LNCaP clone FGC (cell line): ENCODE data around the gene PATE2.

Source experiments
- DNase-seq: peaks from one replicate; pipeline ENCODE4 v3.0.0-alpha.2; 2011; ENCODE audit warnings: low read depth
- H3K4me3 ChIP-seq: 2 replicates; pipeline ENCODE4 v1.5.1; 2011; ENCODE audit warnings: mild to moderate bottlenecking, low read depth, low read length, control low read depth
- TF ChIP-seq, protein P1 (sequence below): IDR thresholded peaks from 2 replicates; pipeline ENCODE4 v1.5.1; 2012; ENCODE audit warnings: mild to moderate bottlenecking; ENCODE audit not compliant: control insufficient read depth, insufficient read depth; ENCODE audit errors: extremely low read depth

The PATE2 gene

GRCh38 chr11:125740617-125741016 is 38.0 kb downstream of the PATE2 start:
- TF ChIP-seq, protein P1, sequence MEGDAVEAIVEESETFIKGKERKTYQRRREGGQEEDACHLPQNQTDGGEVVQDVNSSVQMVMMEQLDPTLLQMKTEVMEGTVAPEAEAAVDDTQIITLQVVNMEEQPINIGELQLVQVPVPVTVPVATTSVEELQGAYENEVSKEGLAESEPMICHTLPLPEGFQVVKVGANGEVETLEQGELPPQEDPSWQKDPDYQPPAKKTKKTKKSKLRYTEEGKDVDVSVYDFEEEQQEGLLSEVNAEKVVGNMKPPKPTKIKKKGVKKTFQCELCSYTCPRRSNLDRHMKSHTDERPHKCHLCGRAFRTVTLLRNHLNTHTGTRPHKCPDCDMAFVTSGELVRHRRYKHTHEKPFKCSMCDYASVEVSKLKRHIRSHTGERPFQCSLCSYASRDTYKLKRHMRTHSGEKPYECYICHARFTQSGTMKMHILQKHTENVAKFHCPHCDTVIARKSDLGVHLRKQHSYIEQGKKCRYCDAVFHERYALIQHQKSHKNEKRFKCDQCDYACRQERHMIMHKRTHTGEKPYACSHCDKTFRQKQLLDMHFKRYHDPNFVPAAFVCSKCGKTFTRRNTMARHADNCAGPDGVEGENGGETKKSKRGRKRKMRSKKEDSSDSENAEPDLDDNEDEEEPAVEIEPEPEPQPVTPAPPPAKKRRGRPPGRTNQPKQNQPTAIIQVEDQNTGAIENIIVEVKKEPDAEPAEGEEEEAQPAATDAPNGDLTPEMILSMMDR, result no peak
- no peak for DNase-seq
- no peak overlapping the region for H3K4me3 ChIP-seq

DNA sequence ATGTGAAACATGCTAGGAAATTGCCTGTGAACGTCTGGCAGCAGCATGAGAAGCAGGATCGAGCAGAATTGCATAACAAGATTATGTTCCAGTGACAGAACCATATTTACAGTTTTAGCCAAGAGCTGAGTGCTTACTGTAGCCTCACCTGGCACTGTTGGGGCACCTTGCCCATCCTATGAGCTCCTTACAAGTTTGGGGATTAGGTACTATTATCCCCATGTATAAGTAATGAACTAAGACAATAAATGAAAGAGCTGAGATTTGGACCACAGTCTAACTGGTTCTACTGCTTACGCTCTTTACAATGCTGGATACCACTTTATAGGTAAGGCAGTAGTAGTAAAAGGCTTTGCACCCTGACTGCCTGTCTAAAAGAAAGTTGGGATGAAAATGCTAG is 49.7 kb downstream of the PATE2 start:
- H3K4me3 ChIP-seq, result no peak overlapping the region
- DNase-seq, result peak; percentile 34
- TF ChIP-seq, protein P1, result no peak
